GM12865 (cell line): ENCODE data around the gene TMEM130.

Experiments
- DNase-seq: peaks from one replicate; pipeline ENCODE4 v3.0.0; 2010; ENCODE audit warnings: low read depth
- H3K4me3 ChIP-seq: 2 replicates; pipeline ENCODE4 v1.5.1; 2011; ENCODE audit warnings: mild to moderate bottlenecking, low read depth, low read length, control low read depth
- CTCF ChIP-seq: IDR thresholded peaks from 2 replicates; pipeline ENCODE4 v1.5.1; 2011; ENCODE audit warnings: low read length, control low read depth, low read depth, inconsistent platforms; ENCODE audit not compliant: insufficient read depth; ENCODE audit errors: missing control alignments

TMEM130 gene

GRCh38 chr7:98892609-98893008 is 22.8 kb upstream of the TMEM130 start:
- no peak for DNase-seq
- no peak overlapping the region for H3K4me3 ChIP-seq
- TF ChIP-seq CTCF = no peak

- no peak overlapping the region for H3K4me3 ChIP-seq
- no peak for DNase-seq
- TF ChIP-seq CTCF = no peak
Measured at GRCh38 chr7:98887038-98887437, 17.2 kb upstream of the TMEM130 start.

- no peak for TF ChIP-seq CTCF
- H3K4me3 ChIP-seq = no peak overlapping the region
- no peak for DNase-seq
Measured at GRCh38 chr7:98884416-98884815, 14.6 kb upstream of the TMEM130 start.

GRCh38 chr7:98881561-98882315 is 11.9 kb upstream of the TMEM130 start:
- TF ChIP-seq CTCF = no peak
- H3K4me3 ChIP-seq = no peak overlapping the region
- DNase-seq = no peak

GRCh38 chr7:98880485-98880884 is 10.7 kb upstream of the TMEM130 start:
- no peak overlapping the region for H3K4me3 ChIP-seq
- TF ChIP-seq CTCF = no peak
- DNase-seq = no peak

- no peak for DNase-seq
- no peak for TF ChIP-seq CTCF
- H3K4me3 ChIP-seq = peak overlapping the region; percentile 87
Measured at GRCh38 chr7:98879979-98880315, 10.1 kb upstream of the TMEM130 start.
